ENCODE results near the gene TLR3.

TLR3 gene

DNA sequence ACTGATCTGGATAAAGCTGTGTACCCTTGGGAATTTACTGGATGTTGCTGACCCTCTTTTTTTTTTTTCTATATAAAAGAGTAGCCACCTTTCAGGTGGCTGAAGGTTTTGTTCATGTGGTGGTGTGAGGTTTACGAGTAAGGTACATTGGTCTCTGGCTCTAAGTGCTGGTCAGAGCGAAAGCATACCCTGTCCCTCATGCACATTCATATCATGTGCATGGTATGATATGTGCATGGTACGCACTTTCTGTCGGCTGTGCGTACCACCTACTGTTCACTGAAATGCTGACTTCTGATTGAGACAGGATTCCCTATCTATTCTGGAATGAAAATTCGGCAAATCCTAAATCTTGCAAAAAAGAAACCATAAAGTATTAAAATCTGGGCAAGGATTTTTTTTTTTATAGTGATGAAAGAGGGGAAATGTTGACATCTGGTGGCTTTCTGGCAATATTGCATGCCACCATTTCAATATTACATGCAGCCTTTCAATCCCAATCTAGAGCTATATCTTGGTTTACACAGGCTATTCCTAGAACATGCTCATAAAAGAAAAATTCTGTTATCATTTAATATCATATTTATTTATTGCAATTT is 68.3 kb downstream of the TLR3 start:
- Histone ChIP-seq H3K79me2 (no peaks in the 10 kb centered on the region), H3K27me3 (ENCODE audit: control insufficient read depth, insufficient read depth, low read length) (no peaks in the 10 kb centered on the region), H2AFZ (no peak overlapping the region), H3K9ac (no peak overlapping the region), H3K4me1 (no peaks in the 10 kb centered on the region), H3K27ac (no peak overlapping the region), H3K4me2 (ENCODE audit: low read length) (no peak overlapping the region), H3K36me3 (ENCODE audit: control insufficient read depth, insufficient read depth, low read length) (no peaks in the 10 kb centered on the region), H3K4me3 (ENCODE audit: low read depth, low read length) (no peak overlapping the region), H3K9me3 (ENCODE audit: control insufficient read depth, low read length) (no peaks in the 10 kb centered on the region)
- TF ChIP-seq, protein P1, sequence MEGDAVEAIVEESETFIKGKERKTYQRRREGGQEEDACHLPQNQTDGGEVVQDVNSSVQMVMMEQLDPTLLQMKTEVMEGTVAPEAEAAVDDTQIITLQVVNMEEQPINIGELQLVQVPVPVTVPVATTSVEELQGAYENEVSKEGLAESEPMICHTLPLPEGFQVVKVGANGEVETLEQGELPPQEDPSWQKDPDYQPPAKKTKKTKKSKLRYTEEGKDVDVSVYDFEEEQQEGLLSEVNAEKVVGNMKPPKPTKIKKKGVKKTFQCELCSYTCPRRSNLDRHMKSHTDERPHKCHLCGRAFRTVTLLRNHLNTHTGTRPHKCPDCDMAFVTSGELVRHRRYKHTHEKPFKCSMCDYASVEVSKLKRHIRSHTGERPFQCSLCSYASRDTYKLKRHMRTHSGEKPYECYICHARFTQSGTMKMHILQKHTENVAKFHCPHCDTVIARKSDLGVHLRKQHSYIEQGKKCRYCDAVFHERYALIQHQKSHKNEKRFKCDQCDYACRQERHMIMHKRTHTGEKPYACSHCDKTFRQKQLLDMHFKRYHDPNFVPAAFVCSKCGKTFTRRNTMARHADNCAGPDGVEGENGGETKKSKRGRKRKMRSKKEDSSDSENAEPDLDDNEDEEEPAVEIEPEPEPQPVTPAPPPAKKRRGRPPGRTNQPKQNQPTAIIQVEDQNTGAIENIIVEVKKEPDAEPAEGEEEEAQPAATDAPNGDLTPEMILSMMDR (IDR thresholded peaks at IDR 0.05) = peak; percentile 51
